AG20443 (cell line): Measurements from ENCODE around the gene VTCN1.

Experiments
- DNase-seq: peaks from one replicate; pipeline ENCODE4 v3.0.0; 2012; ENCODE audit warnings: low spot score, mixed read lengths

VTCN1 gene

GRCh38 chr1:117209094-117209493 lies 1.6 kb downstream of the VTCN1 start:
- DNase-seq: no peak

GRCh38 chr1:117208580-117208979 lies 2.1 kb downstream of the VTCN1 start:
- DNase-seq: no peak

DNA sequence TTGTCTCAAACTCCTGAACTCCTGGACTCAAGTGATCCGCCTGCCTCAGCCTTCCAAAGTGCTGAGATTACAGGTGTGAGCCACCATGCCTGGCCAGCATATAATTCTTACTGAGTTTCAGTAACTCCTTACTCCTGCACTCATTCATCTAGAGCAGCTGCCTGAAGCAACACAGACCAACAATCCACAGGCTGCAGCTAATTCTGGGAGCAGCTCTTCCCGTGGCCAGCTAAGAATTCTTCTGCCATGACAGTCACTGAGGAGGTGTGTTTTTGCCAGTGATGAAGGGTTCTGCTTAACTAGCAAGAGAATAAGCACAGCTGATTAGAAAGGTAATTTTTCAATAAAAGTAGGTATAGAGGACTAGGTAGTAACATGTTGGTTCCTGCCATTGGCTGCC lies 5.4 kb downstream of the VTCN1 start:
- peak; percentile 54 for DNase-seq

DNA sequence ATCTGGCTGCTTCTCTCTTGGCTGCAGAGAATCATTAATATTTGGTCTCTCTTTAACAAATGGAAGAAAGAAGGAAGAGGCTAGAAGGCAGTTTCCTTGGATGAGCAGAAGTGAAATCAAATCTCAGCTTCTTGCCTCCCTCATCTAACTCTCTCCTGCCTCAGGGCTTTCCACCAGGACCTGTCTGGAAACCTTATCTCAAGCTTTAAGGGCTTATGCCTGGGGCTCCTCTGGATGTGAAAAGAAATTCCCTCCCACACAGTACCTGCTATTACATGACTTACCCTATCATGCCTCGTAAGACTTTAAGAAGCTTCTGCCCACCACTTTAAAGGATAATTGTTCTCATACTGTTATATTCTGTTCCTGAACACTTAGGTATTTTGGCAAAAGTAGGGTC lies 8.9 kb downstream of the VTCN1 start:
- DNase-seq: no peak

DNA sequence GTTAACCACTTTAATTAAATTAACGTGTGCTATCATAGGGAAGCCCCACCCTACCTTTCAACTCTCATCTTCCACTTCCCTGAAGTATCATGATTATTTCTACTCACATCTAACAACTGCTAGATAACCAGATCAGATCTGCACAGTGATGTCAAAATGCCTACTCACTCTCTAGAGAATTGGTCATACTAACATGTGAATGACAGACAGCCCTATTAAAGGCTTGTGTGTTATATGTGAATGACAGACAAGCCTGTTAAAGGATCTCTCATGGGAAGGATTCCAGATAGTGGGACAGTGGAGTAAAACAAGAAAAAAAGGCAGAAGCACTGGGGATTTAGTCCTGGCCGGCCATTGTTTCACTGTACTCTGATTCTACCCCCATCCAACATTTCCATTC lies 12.6 kb downstream of the VTCN1 start:
- no peak for DNase-seq

DNA sequence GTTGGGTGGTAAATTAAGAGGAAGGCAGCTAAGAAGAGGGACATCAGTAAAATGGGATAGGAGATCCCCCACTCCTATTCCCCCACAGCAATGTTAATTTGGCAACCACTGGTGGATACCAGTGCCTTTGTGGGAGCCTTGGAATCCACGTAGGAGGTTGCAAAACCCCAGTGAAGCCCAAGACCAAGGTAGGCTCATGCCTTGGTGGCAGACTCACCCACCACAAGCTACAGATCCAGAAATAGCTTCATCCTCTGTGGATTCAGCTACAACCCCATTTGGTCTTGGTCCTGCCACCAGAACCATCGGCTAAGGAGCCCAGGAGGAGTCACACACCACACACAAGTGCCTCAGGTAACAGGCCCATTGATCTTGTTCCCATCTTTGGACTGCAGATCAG lies 21.0 kb downstream of the VTCN1 start:
- no peak for DNase-seq

- no peak for DNase-seq
These were observed 21.8 kb downstream of the VTCN1 start for GRCh38 chr1:117188816-117189437.

DNA sequence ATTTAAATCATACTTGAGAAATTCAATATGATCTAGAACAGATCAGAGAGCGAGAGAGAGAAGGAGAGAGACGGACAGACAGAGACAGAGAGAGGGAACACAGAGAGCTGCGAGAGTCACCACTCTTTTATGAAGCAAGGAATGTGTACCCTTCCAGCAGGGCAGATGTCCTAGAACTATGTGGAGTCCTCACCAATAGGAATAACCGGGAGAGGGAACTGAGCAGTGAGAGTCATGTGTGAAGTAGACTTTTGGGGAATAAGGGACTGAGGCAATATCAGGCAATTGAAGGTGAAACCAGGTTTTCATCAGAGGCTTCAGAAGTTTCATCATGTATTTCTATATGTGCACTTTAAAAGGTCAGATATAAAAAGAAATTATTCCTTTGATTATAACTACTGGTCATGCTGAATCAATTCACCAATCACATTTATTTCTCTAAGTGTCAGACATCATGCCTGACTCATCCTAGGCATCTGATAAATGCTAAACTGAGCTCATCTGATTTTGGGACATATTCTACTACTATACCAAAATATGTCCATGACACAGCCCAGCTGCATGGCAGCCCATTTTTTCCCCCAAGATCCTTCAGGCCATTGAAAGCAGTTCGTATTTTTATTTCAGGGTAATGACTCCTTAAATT lies 22.4 kb downstream of the VTCN1 start:
- DNase-seq: peak; percentile 47

- DNase-seq: no peak
These were observed 27.6 kb downstream of the VTCN1 start for GRCh38 chr1:117183112-117183511.

- no peak for DNase-seq
These were observed 28.4 kb downstream of the VTCN1 start for GRCh38 chr1:117182319-117182718.

DNA sequence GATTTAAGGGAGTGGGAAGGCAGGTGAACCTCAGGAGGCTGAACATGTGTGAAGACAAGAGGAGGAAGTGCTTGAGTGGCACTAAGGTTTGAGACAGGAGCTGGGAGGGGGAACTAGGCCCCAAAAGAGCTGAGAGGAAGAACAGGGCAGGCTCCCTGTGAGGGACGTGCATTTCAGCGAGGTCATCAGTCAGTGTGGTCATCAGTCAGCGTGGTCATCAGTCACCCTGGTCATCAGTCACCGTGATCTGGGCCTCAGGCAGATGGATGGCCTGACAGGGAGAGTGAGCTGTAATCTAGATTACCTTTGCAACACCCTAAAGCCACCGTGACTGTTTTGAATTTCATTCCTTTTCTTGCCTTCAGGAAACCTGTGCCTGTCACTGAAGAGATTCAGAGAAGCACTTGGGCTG lies 29.1 kb downstream of the VTCN1 start:
- no peak for DNase-seq

DNA sequence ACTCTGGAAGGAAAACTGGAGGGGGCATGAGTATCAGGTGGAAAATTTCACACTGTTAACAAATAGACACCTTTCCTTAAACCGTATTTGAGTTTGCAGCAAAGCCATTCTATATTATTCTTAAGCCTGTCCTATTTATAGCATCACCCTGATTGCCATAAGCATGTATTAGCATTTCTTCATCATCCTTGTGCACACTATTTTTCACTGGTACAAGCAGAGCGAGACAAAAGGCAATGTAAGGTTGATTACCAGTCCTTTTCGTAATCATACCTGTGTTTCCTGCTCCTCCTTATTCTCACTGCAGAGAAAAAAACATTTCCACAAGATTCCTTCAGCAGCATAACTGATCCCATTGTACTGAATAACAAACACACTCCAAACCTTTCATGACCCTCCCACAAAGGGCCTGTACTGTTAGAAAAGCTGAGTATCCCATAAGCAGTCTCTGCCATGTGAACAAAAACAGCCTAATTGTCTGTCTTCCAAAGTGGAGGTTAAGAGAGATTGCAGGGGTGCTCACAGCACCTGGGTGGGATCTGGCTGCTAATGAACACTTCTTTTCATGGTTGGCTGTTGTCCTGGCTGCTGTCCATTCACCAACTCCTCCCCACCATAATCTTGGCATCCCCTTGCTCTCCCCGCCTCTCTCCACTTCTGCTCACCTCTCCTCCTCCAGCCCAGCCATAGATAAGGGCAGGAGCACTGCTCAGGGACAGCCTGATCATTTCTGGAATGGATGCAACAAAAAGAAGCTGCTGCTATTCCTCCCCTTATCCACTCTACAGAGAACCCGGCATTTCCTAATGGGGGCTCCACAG lies 30.4 kb downstream of the VTCN1 start:
- DNase-seq: no peak

DNA sequence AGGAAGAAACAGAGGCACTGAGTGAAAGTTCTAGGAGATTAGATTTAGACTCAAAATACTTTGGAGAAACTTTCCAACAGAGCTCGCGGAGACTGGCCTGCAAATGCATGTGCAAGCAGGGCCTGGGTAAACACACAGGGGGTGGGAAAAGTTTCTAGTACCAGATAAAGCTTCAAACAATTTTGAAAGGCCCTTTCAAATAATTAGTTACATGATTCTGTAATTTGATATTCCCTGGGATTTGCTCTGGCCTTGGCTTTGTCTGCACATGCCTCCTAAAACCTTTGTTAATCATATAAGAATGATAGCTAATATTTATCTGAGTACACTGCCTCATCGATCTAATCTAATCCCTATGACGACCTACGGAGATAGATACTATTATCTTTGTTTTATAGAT lies 31.3 kb downstream of the VTCN1 start:
- DNase-seq: no peak

DNA sequence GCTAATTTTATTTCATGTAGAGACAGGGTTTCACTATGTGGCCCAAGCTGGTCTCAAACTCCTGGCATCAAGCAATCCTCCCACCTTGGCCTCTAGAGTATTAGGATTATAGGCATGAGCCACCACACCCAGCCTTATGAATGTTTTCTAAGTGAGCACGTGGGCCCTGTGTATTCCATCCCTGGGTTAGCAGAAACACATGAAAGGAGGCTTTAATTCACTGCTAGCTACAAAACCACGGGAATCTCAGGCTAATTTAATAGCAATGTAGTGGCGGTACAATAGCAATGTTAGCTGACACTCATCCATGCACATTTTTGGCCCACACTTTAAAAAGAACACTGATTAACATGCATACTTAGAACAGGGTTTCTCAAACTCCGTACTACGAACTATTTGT lies 32.0 kb downstream of the VTCN1 start:
- no peak for DNase-seq

GRCh38 chr1:117177376-117177775 lies 33.4 kb downstream of the VTCN1 start:
- DNase-seq: no peak

DNA sequence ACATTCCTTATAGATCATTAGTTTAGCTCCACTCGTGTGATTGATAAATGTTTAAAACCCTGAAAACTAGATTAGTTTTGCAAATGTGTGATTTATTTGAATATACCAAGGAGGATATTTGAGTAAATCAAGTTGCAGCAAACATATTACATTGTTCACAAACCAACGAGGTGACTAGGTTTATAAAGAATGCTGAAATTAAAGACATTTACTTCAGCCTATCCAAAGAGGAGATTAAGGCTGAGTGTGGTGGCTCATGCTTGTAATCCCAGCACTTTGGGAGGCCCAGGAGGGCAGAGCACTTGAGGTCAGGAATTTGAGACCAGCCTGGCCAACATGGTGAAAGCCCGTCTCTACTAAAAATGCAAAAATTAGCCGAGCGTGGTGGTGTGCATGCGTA lies 34.1 kb downstream of the VTCN1 start:
- no peak for DNase-seq

DNA sequence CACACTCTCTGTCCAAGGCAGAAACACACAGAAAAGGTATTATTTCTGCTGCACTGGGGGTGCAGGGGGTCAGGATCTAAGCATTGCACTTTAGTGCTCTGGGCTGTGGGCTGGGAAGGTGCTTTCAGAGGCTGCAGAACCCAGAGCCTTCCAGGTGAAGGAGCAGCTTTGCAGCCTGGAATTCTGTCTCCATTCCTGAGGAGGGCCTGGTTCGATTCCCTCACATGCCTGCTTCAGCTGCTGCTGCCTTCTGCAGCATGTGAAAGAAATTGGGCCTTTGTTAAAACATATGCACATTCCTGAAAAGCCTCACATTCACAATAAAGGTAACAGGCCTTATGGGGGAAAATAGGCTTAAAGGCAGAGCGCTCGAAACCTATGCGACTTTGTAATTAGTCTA lies 35.9 kb downstream of the VTCN1 start:
- DNase-seq: no peak

DNA sequence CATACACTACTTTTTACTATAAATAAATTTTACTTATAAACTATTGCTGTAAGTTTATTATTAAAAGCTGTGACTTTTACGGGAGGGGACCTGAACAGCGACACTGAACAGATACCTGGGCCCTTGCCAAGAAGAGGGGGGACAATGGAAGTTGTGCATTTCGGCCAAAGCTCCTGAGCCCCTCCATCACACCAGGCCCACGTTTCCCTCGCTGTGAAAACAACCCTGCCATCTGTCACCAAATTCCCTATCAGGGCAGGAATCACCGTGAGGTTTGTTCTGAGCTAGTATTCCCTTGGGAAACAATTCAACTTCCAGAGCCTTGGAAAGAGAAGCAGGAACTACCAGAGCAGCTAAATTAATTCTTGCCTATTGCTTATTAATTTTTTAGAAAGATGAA lies 37.0 kb downstream of the VTCN1 start:
- no peak for DNase-seq

DNA sequence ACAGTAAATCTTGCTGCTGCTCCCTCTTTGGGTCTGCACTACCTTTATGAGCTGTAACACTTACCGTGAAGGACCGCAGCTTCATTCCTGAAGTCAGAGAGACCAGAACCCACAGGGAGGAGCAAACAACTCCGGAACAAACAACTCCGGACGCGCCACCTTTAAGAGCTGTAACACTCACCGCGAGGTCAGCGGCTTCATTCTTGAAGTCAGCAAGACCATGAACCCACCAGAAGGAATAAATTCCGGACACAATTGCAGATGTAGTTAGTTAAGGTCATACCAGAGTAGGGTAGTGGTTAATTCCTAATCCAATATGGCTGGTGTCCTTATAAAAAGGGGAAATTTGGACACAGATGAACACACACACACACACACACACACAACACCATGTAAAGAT lies 37.7 kb downstream of the VTCN1 start:
- no peak for DNase-seq

- no peak for DNase-seq
These were observed 38.7 kb downstream of the VTCN1 start for GRCh38 chr1:117171900-117172511.

- DNase-seq: no peak
These were observed 40.7 kb downstream of the VTCN1 start for GRCh38 chr1:117169871-117170596.

DNA sequence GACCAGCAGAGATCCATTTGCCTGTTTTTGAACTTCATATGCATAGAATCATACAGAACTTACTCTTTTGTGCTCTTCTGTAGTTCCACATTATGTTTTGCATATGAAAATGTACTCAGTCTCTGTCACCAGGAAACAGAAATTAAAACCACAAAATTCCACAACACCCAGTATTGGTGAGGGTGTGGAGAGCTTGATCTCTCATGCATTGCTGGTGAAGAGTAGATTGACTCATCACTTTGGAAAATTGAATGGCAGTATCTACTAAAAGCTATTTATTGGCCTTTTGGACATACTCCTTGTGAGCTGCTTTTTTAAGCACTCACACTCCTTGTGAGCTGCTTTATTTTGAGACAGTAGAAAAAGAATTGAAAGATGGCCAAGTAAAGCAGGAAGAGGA lies 43.3 kb downstream of the VTCN1 start:
- DNase-seq: no peak
